ENCODE measurements around the gene ABCD1.
"Not testable (repeated sequence)": the region's sequence is repeated elsewhere in the genome, so short reads cannot be mapped to it uniquely, and the experiment has no call there.

The ABCD1 gene

GRCh38 chrX:153726286-153727122, 1.8 kb downstream of the ABCD1 start:
- TF ChIP-seq, protein P1, sequence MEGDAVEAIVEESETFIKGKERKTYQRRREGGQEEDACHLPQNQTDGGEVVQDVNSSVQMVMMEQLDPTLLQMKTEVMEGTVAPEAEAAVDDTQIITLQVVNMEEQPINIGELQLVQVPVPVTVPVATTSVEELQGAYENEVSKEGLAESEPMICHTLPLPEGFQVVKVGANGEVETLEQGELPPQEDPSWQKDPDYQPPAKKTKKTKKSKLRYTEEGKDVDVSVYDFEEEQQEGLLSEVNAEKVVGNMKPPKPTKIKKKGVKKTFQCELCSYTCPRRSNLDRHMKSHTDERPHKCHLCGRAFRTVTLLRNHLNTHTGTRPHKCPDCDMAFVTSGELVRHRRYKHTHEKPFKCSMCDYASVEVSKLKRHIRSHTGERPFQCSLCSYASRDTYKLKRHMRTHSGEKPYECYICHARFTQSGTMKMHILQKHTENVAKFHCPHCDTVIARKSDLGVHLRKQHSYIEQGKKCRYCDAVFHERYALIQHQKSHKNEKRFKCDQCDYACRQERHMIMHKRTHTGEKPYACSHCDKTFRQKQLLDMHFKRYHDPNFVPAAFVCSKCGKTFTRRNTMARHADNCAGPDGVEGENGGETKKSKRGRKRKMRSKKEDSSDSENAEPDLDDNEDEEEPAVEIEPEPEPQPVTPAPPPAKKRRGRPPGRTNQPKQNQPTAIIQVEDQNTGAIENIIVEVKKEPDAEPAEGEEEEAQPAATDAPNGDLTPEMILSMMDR (conservative IDR thresholded peaks at IDR 0.05) = no peak
- H3K27ac ChIP-seq = peak overlapping the region; percentile 89

DNA sequence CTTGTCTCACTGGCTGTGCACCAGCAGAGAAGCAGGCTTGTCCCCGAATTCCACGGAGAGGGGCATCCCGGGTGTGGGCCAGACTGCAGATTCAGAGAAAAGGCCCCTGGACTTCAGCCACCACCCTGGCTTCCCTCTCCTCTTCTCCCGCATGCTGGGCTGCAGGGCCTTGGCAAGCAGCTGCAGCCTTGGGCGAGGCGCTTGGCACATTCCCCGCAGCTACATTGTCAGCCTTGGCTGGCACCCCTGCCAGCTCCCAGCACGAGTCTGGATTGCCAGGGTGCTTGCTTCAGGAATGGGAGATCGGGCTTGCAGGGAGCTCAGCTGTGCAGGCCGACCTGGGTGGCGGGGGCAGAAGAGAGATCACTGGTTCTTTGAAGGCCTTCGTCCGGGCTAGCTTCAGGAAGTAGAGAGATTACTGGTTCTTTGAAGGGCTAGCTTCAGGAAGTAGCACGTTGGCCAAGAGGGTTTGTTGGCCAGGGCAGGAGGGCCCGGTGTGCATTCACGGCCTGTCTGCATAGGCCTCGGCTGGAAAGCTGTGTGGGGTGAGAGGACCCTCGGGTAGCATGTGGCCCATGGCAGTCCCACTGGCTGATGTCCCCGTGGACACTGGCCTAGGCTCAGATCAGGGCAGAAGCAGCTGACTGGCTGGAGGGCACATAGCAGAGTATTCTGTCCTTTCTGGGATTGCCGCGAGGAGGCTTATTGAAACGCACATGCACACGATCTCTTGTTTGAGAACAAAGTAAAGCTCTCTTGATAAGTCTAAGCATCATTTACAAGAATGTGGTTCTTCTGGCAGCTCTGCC, 2.7 kb downstream of the ABCD1 start:
- peak overlapping the region; percentile 89 for H3K27ac ChIP-seq
- TF ChIP-seq, protein P1 (conservative IDR thresholded peaks at IDR 0.05) = no peak

DNA sequence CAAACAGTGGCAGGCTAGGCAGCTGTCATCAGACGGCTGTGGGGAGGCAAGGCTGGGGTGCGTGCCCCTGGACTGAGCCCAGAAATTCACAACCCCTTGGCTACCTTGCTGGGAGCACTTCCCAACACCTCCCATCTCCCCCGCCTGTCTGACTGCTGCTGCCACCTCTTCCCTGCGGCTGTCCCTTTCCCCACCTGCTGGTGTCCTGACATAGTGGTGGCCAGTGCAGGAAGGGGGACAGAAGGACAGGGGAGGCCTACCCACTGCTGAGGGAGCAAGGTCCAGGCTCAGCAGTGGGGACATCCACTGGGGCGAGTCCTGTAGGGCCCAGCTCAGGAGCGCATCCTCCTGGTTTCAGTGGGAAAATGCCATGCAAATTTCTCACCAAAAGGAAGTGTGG, 3.4 kb downstream of the ABCD1 start:
- TF ChIP-seq, protein P1 (conservative IDR thresholded peaks at IDR 0.05) = no peak
- H3K27ac ChIP-seq = peak overlapping the region; percentile 89

- TF ChIP-seq, protein P1 (conservative IDR thresholded peaks at IDR 0.05) = no peak
- no peak overlapping the region for H3K27ac ChIP-seq
These were observed 4.4 kb downstream of the ABCD1 start for GRCh38 chrX:153728951-153729631.

DNA sequence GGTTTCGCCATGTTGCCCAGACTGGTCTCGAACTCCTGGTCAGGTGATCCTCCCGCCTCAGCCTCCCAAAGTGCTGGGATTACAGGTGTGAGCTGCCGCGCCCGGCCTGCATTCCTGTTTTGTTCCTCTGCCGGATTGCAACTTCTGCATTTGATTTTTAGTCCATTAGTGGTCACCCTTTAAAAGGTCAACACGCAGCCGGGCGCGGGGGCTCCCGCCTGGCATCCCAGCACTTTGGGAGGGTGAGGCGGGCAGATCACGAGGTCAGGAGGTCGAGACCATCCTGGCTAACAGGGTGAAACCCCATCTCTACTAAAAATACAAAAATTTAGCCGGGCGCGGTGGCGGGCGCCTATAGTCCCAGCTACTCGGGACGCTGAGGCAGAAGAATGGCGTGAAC, 5.5 kb downstream of the ABCD1 start:
- H3K27ac ChIP-seq = not testable (repeated sequence)

GRCh38 chrX:153731117-153731844, 6.6 kb downstream of the ABCD1 start:
- H3K27ac ChIP-seq = no peak overlapping the region
- TF ChIP-seq, protein P1 (conservative IDR thresholded peaks at IDR 0.05) = no peak

DNA sequence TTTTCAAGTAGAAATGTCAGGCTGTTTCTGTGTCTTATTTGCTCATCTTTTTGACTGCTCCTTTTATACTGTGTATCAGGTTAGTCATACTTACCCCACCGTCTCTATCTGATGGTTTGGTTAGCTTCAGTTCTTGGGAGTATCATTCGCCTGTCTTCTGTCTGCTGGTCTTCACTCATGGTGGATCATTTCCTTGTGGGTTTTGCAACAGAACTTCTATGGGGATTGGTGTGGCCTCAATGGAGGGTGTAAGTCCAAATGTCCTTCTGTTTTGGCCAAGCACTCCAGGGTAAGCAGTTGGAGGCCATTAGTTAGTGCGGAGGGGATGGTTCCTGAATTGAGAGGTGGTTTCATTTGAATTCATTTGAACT, 7.2 kb downstream of the ABCD1 start:
- H3K27ac ChIP-seq = no peak overlapping the region
- TF ChIP-seq, protein P1 (conservative IDR thresholded peaks at IDR 0.05) = no peak

All from VCaP (cell line).